HG03025 (cell line): ENCODE data around the gene AQP2.

Source experiments
- ATAC-seq: cut with Tn5 transposase; IDR thresholded peaks from one replicate; pipeline ENCODE4 v1.9.1; 2021; ENCODE audit warnings: mild to moderate bottlenecking, moderate library complexity; ENCODE audit not compliant: unreplicated experiment, low FRiP score

Gene AQP2

GRCh38 chr12:49954863-49955830 is 4.6 kb downstream of the AQP2 start:
- ATAC-seq: no peak

- no peak for ATAC-seq
Observed at GRCh38 chr12:49955899-49956662, 5.5 kb downstream of the AQP2 start.

- no peak for ATAC-seq
Observed at GRCh38 chr12:49956663-49957569, 6.4 kb downstream of the AQP2 start.

GRCh38 chr12:49957570-49957967 is 7.0 kb downstream of the AQP2 start:
- no peak for ATAC-seq

GRCh38 chr12:49959685-49960473 is 9.3 kb downstream of the AQP2 start:
- no peak for ATAC-seq

GRCh38 chr12:49960474-49961110 is 10.1 kb downstream of the AQP2 start:
- ATAC-seq: no peak

GRCh38 chr12:49961111-49961922 is 10.8 kb downstream of the AQP2 start, which contains the start of gene AQP5:
AQP5 (plus strand) TSS chr12:49961872; CDS start chr12:49962018, 146 bp downstream.
- ATAC-seq: no peak

- ATAC-seq: no peak
Observed at GRCh38 chr12:49961993-49962764, 11.6 kb downstream of the AQP2 start.

- ATAC-seq: no peak
Observed at GRCh38 chr12:49962861-49963765, 12.6 kb downstream of the AQP2 start.

GRCh38 chr12:49963976-49964815 is 13.7 kb downstream of the AQP2 start:
- no peak for ATAC-seq

GRCh38 chr12:49964849-49965624 is 14.5 kb downstream of the AQP2 start:
- ATAC-seq: no peak

GRCh38 chr12:49965836-49966235 is 15.3 kb downstream of the AQP2 start:
- ATAC-seq: no peak

- ATAC-seq: no peak
Observed at GRCh38 chr12:49966511-49967041, 16.0 kb downstream of the AQP2 start.

GRCh38 chr12:49967042-49967776 is 16.7 kb downstream of the AQP2 start:
- ATAC-seq: no peak
